ENCODE data around the gene OR51A4.

OR51A4 gene

GRCh38 chr11:4922304-4922703, 25.1 kb downstream of the OR51A4 start:
- TF ChIP-seq ZFX (IDR thresholded peaks at IDR 0.05; ENCODE audit: borderline replicate concordance) = no peak
- no peak for TF ChIP-seq CTCF (IDR thresholded peaks at IDR 0.05)

DNA sequence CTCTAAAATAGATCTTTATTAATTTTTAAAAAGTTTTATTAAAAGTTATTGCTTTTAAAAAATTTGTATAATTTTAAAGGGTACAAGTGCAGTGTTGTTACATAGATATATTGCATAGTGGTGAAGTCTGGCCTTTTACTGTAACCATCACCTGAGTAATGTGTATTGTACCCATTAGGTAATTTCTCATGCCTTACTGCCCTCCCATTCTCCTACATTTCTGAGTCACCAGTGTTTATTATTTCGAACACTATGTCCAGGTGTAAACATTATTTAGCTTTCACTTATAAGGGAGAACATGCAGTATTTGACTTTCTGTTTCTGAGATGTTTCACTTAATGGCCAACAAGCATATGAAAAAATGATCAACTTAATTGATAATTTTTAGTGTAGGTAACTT, 25.6 kb downstream of the OR51A4 start:
- H3K27ac ChIP-seq = no peak overlapping the region
- TF ChIP-seq ZFX (IDR thresholded peaks at IDR 0.05; ENCODE audit: borderline replicate concordance) (no peak), CTCF (IDR thresholded peaks at IDR 0.05) (no peak)

More at GRCh38 chr11:4922304-4922703, 25.1 kb downstream of the OR51A4 start:
- H3K27ac ChIP-seq = no peak overlapping the region

DNA sequence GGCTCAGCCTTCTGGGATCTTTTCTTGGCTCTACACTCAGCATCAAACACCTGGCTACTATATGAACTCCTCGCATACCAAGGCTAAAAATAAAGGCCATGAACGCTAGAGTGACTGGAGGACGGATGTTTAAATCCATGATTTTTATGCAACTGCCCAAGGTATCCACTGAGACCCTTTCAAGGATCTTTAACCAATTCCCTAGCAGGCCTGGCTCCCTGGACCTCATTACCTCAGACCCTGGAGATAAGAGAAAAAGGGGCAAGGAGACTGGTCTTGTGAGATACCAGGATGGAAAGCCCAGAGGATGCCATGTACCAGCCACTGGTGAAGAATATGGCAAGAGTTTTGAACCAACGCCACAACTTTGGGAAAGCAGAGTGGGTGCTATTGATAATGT, 28.2 kb downstream of the OR51A4 start, which contains the start of gene OR51G2:
Gene OR51G2, minus strand, starts transcription at position 101 of the 400 bp plus-strand sequence. CDS start 3,687 bp downstream, outside the sequence.
- H3K27ac ChIP-seq = no peak within 1 kb of the TSS
- TF ChIP-seq CTCF (IDR thresholded peaks at IDR 0.05) (no peak), ZFX (IDR thresholded peaks at IDR 0.05; ENCODE audit: borderline replicate concordance) (no peak)

DNA sequence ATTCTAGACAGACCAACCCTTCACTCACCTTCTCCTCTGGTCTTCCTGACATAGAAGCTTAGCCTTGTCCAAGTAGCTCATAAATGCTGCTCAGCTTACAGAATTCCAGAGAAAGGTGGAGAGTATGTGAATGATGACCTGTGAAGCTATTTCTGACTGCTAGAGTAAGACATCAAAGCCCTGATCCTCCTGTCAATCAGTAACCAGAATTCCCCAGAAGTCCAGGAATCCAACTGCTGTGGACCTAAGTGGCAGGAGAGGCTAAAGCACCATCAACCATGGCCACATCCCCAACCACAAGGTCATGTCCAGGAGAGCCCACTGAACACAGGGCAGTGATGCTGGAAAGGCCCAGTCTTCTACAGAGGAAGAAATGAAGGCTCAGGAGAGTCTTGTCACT, 30.8 kb downstream of the OR51A4 start:
- H3K27ac ChIP-seq = no peak overlapping the region
- TF ChIP-seq CTCF (IDR thresholded peaks at IDR 0.05) = no peak
- TF ChIP-seq ZFX (IDR thresholded peaks at IDR 0.05; ENCODE audit: borderline replicate concordance) = no peak

GRCh38 chr11:4903484-4903883, 43.9 kb downstream of the OR51A4 start, which contains the start of gene OR51A7:
Gene OR51A7, plus strand, starts transcription at chr11:4903783. Its CDS starts 3,587 bp downstream, at chr11:4907370.
- TF ChIP-seq ZFX (IDR thresholded peaks at IDR 0.05; ENCODE audit: borderline replicate concordance) (no peak), CTCF (IDR thresholded peaks at IDR 0.05) (no peak)
- no peak within 1 kb of the TSS for H3K27ac ChIP-seq
